Memory B cell (primary cell): ENCODE measurements around the gene NCOR2.

ENCODE experiments used
- ATAC-seq: fragments of 150-1000 bp; cut with Tn5 transposase; 2 replicates; pipeline ENCODE4 v1.10.0; 2021; ENCODE audit warnings: low read depth, mild to moderate bottlenecking, moderate library complexity
- DNase-seq, 2 donors: peaks; one replicate each; pipeline ENCODE4 v3.0.0; 2022; ENCODE audit warnings: low spot score in 2 of 2
- H3K27ac Mint-ChIP-seq: one replicate; pipeline ENCODE4 v1.8.0; 2022; ENCODE audit warnings: mild to moderate bottlenecking, moderate library complexity, mixed read lengths
- H3K27me3 Mint-ChIP-seq: one replicate; pipeline ENCODE4 v1.8.0; 2022; ENCODE audit warnings: mixed read lengths
- H3K36me3 Mint-ChIP-seq: one replicate; pipeline ENCODE4 v1.8.0; 2022; ENCODE audit warnings: mild to moderate bottlenecking, mixed read lengths
- H3K4me1 Mint-ChIP-seq: one replicate; pipeline ENCODE4 v1.8.0; 2022; ENCODE audit warnings: mixed read lengths
- H3K4me3 Mint-ChIP-seq: one replicate; pipeline ENCODE4 v1.8.0; 2022; ENCODE audit warnings: mild to moderate bottlenecking, moderate library complexity, mixed read lengths
- H3K9me3 Mint-ChIP-seq: one replicate; pipeline ENCODE4 v1.8.0; 2022; ENCODE audit warnings: mixed read lengths

NCOR2 gene

GRCh38 chr12:124566997-124567672 is at the start of gene NCOR2:
NCOR2 (minus strand) TSS chr12:124567612; CDS start chr12:124495251, 72,361 bp downstream.
- peaks cover 17% of the 10 kb centered on the region for H3K4me1 Mint-ChIP-seq
- no peaks in the 10 kb centered on the region for H3K36me3 Mint-ChIP-seq
- H3K4me3 Mint-ChIP-seq = peak within 1 kb of the TSS; percentile 92
- H3K27me3 Mint-ChIP-seq = no peaks in the 10 kb centered on the region
- no peaks in the 10 kb centered on the region for H3K9me3 Mint-ChIP-seq
- DNase-seq = peak; percentile 40 to 72
- H3K27ac Mint-ChIP-seq = peak within 1 kb of the TSS; percentile 89
- ATAC-seq = peak; percentile 42

- ATAC-seq (no peak), DNase-seq (no peak)
- Mint-ChIP-seq H3K9me3 (no peaks in the 10 kb centered on the region), H3K4me3 (no peak overlapping the region), H3K4me1 (peaks cover 8% of the 10 kb centered on the region), H3K36me3 (peaks cover 2% of the 10 kb centered on the region), H3K27me3 (peaks cover 3% of the 10 kb centered on the region), H3K27ac (no peak overlapping the region)
These were observed 49.2 kb upstream of the NCOR2 start for GRCh38 chr12:124616394-124617221.

- H3K9me3 Mint-ChIP-seq = no peaks in the 10 kb centered on the region
- H3K27me3 Mint-ChIP-seq = peaks cover 3% of the 10 kb centered on the region
- ATAC-seq (no peak), DNase-seq (no peak)
- peaks cover 9% of the 10 kb centered on the region for H3K4me1 Mint-ChIP-seq
- H3K27ac Mint-ChIP-seq = no peak overlapping the region
- peaks cover 2% of the 10 kb centered on the region for H3K36me3 Mint-ChIP-seq
- no peak overlapping the region for H3K4me3 Mint-ChIP-seq
These were observed 47.3 kb upstream of the NCOR2 start for GRCh38 chr12:124614512-124615292.

- no peak for DNase-seq
- H3K27me3 Mint-ChIP-seq = no peaks in the 10 kb centered on the region
- H3K27ac Mint-ChIP-seq = no peak overlapping the region
These were observed 45.8 kb upstream of the NCOR2 start for GRCh38 chr12:124613151-124613585.

GRCh38 chr12:124612410-124612680 is 44.9 kb upstream of the NCOR2 start:
- Mint-ChIP-seq H3K4me1 (peaks cover 24% of the 10 kb centered on the region), H3K27ac (no peak overlapping the region), H3K27me3 (peaks cover 2% of the 10 kb centered on the region), H3K9me3 (no peaks in the 10 kb centered on the region), H3K4me3 (no peak overlapping the region), H3K36me3 (peaks cover 2% of the 10 kb centered on the region)
- ATAC-seq (no peak), DNase-seq (no peak)

More at GRCh38 chr12:124613151-124613585, 45.8 kb upstream of the NCOR2 start:
- no peaks in the 10 kb centered on the region for H3K9me3 Mint-ChIP-seq
- peaks cover 23% of the 10 kb centered on the region for H3K4me1 Mint-ChIP-seq
- H3K36me3 Mint-ChIP-seq = peaks cover 2% of the 10 kb centered on the region
- ATAC-seq = no peak
- no peak overlapping the region for H3K4me3 Mint-ChIP-seq

GRCh38 chr12:124611559-124612409 is 44.4 kb upstream of the NCOR2 start:
- peaks cover 3% of the 10 kb centered on the region for H3K27me3 Mint-ChIP-seq

GRCh38 chr12:124610629-124611558 is 43.5 kb upstream of the NCOR2 start:
- Mint-ChIP-seq H3K4me1 (peaks cover 16% of the 10 kb centered on the region), H3K4me3 (no peak overlapping the region), H3K27ac (no peak overlapping the region), H3K9me3 (no peaks in the 10 kb centered on the region), H3K27me3 (peaks cover 3% of the 10 kb centered on the region), H3K36me3 (peaks cover 2% of the 10 kb centered on the region)
- no peak for DNase-seq
- ATAC-seq = no peak

More at GRCh38 chr12:124611559-124612409, 44.4 kb upstream of the NCOR2 start:
- Mint-ChIP-seq H3K36me3 (peaks cover 2% of the 10 kb centered on the region), H3K4me1 (peaks cover 19% of the 10 kb centered on the region), H3K9me3 (no peaks in the 10 kb centered on the region), H3K4me3 (no peak overlapping the region), H3K27ac (no peak overlapping the region)
- ATAC-seq (no peak), DNase-seq (no peak)

- Mint-ChIP-seq H3K27ac (no peak overlapping the region), H3K27me3 (peaks cover 3% of the 10 kb centered on the region), H3K36me3 (peaks cover 2% of the 10 kb centered on the region), H3K4me3 (no peak overlapping the region), H3K9me3 (no peaks in the 10 kb centered on the region), H3K4me1 (peaks cover 16% of the 10 kb centered on the region)
- ATAC-seq (peak; percentile 15), DNase-seq (no peak)
These were observed 42.7 kb upstream of the NCOR2 start for GRCh38 chr12:124610021-124610612.

GRCh38 chr12:124609041-124609989 is 41.9 kb upstream of the NCOR2 start:
- no peaks in the 10 kb centered on the region for H3K9me3 Mint-ChIP-seq
- peaks cover 3% of the 10 kb centered on the region for H3K27me3 Mint-ChIP-seq
- peak; percentile 93 for ATAC-seq
- peaks cover 2% of the 10 kb centered on the region for H3K36me3 Mint-ChIP-seq
- peak overlapping the region; percentile 76 for H3K4me3 Mint-ChIP-seq
- peak overlapping the region; percentile 42 for H3K27ac Mint-ChIP-seq
- DNase-seq = peak; percentile 62 to 70
- H3K4me1 Mint-ChIP-seq = peaks cover 16% of the 10 kb centered on the region

- Mint-ChIP-seq H3K4me3 (peak overlapping the region; percentile 76), H3K27ac (peak overlapping the region; percentile 42)
These were observed 41.0 kb upstream of the NCOR2 start for GRCh38 chr12:124608450-124608870.

GRCh38 chr12:124607681-124608425 is 40.4 kb upstream of the NCOR2 start:
- DNase-seq = no peak
- Mint-ChIP-seq H3K36me3 (no peaks in the 10 kb centered on the region), H3K4me3 (no peak overlapping the region), H3K27ac (no peak overlapping the region), H3K4me1 (peaks cover 16% of the 10 kb centered on the region), H3K9me3 (no peaks in the 10 kb centered on the region), H3K27me3 (peaks cover 3% of the 10 kb centered on the region)
- no peak for ATAC-seq

More at GRCh38 chr12:124608450-124608870, 41.0 kb upstream of the NCOR2 start:
- DNase-seq (no peak), ATAC-seq (peak; percentile 24)
- no peaks in the 10 kb centered on the region for H3K9me3 Mint-ChIP-seq
- peaks cover 2% of the 10 kb centered on the region for H3K36me3 Mint-ChIP-seq
- peaks cover 3% of the 10 kb centered on the region for H3K27me3 Mint-ChIP-seq
- peaks cover 16% of the 10 kb centered on the region for H3K4me1 Mint-ChIP-seq
